Fibroblast of mammary gland (primary cell): ENCODE data around the gene PUM1.
"Not testable (repeated sequence)": the region's sequence is repeated elsewhere in the genome, so short reads cannot be mapped to it uniquely, and the experiment has no call there.

Experiments used
- DNase-seq: peaks from one replicate; pipeline ENCODE4 v3.0.0-alpha.2; 2010; ENCODE audit warnings: low read depth
- H3K4me3 ChIP-seq: 2 replicates; pipeline ENCODE4 v1.5.1; 2011; ENCODE audit warnings: low read depth, mild to moderate bottlenecking, low read length, moderate library complexity; ENCODE audit not compliant: control insufficient read depth
- TF ChIP-seq, protein P1 (sequence below): conservative IDR thresholded peaks from 2 replicates; pipeline ENCODE4 v1.5.1; 2011; ENCODE audit warnings: low read depth, low read length, inconsistent platforms; ENCODE audit not compliant: control insufficient read depth, insufficient read depth

Gene PUM1

DNA sequence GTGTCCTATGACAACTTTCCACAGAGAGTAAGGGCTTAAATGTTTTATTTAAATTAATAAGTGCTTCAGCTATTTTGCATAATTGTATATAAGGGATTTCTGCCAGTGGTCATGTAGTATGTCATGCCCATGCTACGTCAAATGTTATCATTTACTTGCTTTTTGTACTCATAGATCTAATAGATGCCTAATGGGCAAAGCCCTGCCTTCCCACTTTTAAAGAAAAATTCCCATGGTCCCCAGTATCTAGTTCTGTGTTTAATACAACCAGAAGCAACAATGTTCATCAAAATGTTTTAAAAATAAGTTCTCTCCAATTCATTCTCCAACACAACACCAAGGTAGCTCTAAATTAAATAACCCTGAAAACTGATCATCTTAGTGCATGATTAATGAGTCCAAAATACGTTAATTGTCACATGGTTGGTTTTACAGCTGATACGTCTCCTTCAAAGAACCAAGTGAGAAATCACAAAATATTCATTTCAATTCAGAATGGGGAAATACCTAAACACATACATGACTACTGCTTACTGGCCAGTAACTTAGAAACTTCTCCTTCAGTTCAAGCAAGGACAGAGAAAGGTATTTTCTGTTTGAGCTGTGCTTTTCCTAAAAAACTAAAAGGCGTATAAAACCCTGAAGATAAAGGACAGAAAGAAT is 107.8 kb downstream of the PUM1 start:
- no peak for DNase-seq
- TF ChIP-seq, protein P1, sequence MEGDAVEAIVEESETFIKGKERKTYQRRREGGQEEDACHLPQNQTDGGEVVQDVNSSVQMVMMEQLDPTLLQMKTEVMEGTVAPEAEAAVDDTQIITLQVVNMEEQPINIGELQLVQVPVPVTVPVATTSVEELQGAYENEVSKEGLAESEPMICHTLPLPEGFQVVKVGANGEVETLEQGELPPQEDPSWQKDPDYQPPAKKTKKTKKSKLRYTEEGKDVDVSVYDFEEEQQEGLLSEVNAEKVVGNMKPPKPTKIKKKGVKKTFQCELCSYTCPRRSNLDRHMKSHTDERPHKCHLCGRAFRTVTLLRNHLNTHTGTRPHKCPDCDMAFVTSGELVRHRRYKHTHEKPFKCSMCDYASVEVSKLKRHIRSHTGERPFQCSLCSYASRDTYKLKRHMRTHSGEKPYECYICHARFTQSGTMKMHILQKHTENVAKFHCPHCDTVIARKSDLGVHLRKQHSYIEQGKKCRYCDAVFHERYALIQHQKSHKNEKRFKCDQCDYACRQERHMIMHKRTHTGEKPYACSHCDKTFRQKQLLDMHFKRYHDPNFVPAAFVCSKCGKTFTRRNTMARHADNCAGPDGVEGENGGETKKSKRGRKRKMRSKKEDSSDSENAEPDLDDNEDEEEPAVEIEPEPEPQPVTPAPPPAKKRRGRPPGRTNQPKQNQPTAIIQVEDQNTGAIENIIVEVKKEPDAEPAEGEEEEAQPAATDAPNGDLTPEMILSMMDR: no peak
- no peak overlapping the region for H3K4me3 ChIP-seq

DNA sequence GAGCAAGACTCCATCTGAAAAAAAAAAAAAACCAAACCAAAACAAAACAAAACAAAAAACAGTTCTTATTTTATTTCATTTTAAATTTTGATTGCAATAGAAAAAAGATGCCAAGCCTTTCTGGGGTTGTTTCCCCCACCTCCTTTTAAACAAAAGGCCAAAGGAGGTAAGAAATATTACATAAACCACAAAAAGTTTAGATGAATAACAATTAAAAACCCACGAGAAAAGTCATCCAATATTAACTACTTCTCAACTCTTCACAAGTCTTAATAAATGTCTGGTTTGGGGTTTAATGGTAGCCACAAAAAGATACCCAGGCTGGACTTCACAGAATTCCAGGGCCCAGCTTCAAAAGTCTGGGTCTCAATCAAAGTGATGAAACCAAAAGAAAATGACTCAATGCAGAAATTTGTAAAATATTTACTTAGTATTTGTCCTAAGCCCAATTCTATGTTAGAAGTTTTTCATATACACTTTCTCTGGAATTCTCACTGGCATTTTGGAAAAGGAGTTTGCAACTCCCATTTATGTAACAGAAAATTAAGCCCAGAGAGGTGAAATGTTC is 110.0 kb downstream of the PUM1 start:
- TF ChIP-seq, protein P1: no peak
- peak; percentile 19 for DNase-seq
- H3K4me3 ChIP-seq: no peak overlapping the region

DNA sequence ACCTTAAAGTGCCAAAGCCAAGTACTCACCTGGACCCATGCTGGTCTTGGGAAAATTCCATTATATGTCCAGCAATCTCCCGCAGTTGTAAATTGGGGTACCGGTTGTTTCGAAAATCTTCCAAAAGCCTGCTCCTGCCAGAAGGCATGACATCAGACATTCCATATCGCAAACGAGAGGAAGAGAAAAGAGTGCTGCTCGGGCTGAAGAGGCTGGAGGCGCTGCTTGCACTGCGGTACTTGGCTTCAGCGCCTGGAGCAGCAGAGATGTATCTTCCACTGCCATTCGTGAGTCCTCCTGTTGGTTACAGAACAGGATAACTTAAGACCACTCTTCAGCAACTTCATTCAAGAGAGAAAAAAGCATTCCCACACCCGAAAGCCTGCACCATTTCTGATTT is 111.8 kb downstream of the PUM1 start:
- TF ChIP-seq, protein P1: no peak
- DNase-seq: no peak
- H3K4me3 ChIP-seq: no peak overlapping the region

DNA sequence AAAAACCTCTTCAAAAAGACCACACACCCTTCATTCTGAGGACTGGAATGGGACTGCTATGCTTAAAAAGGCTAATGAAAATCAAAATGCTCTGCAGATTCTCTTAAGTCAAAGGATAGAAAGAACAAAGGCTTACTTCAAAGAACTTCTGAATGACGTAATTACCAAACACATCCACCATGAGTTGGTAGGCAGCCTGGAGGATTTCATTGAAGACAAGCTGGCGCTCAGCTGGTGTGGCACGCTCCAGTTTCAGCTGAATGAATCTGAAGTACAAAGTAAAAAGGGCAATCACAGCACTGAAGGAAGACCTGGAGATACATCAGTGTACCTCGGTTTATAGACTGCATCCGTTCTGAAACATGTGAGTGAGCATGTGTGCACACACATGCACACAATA is 113.4 kb downstream of the PUM1 start:
- TF ChIP-seq, protein P1: no peak
- H3K4me3 ChIP-seq: no peak overlapping the region
- no peak for DNase-seq

DNA sequence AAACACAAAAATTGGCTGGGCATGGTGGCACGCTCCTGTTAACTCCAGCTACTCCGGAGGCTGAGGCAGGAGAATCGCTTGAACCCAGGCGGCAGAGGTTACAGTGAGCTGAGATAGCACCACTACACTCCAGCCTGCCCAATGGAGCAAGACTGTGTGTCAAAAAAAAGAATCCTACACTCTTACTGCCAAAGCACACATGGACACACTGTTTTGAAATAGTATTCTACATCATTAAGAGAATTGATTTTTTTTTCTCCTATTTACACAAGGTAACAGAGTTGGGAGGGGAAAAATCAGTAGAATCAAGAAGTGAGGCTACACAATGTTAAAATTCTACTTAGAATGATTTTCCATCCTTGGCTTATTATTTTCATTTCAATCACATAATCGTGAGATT is 114.8 kb downstream of the PUM1 start:
- TF ChIP-seq, protein P1: no peak
- H3K4me3 ChIP-seq: no peak overlapping the region
- no peak for DNase-seq

DNA sequence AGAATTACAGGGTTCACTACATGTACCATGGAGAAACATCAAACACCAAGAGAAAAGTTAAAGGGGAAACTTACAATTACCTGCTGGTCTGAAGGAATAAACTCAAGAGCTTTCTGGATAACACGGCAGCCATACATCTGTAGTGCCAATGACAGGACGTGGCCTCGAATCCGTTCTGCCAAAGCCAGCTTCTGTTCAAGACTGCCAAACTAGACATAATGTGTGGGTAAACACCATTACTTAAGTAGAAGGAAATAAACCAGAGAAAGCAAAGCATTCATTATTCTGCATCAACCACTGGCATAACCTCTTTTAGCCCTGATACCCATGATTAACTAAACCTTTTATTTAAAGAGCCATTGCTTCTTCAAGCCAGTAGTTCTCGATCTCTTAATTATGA is 115.5 kb downstream of the PUM1 start:
- TF ChIP-seq, protein P1: no peak
- H3K4me3 ChIP-seq: no peak overlapping the region
- no peak for DNase-seq

DNA sequence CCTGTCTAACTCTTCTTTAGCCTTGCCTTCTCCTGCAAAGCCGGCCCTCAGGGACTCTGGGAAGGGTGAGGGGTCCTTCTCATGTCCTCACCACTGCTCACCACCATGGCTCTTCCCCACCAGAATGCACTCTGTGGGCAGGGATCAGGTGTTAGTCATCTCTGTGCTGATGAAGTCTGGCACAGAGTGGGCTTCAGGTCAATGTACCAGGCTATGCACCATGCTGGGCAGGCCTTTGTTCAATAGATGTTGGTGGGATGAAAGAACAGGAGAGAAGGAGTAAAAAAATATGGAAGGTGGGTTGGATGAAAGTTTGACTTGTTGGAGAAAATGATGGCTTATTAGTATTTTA is 116.1 kb downstream of the PUM1 start:
- H3K4me3 ChIP-seq, DNase-seq: not testable (repeated sequence)

DNA sequence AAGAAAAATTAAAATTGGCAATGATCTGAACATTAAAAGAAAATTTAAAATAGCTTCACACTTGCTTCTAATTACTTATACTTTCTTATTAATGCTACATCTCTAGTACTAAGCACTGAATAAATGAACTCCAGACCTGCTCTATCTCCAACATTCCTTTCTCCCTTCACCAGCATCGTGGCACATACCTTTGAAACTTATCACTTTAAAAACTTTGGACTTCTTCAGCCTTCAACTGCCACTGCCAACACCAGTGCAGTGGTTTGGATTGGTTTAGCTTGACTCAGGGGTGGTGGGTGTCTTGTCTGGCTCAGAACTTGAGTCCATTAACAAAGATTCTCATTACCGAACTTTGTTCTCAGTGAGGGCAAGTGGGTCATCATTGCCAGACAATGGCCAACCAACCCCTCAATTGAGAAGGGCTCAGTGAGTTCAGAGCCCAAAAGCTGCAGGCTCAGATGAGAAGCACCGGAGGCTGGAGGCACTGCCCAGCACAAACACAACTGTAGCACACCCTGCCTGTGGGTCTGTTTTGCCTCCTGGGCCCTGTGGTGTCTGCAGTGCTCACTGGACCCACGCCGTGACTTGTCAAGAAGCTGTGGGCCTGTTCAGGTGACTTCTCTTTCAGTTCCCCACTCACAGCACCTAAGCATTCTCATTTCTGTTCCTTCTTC is 116.6 kb downstream of the PUM1 start:
- not testable (repeated sequence) for DNase-seq, H3K4me3 ChIP-seq
